BJ (cell line): Measurements from ENCODE around the gene CALHM1. TPM values are rescaled to one million over a fixed set of nuclear protein-coding genes. Genes with fewer than 3 reads are reported as not detected.

Experiments used
- CTCF ChIA-PET: fragments of 350-600 bp; formaldehyde crosslinking; extraction: SDS; loops from one replicate; lab custom pipeline; 2021; ENCODE audit warnings: antibody characterized with exemption, inconsistent platforms; lab: Yijun Ruan, JAX
- POLR2A ChIA-PET: fragments of 300-600 bp; sonication (Branson Sonifier 250); formaldehyde crosslinking; extraction: SDS; loops from one replicate; lab custom pipeline; 2021; ENCODE audit warnings: antibody characterized with exemption; lab: Charles Lee
- DNase-seq: peaks from one replicate; pipeline ENCODE4 v3.0.0-alpha.2; 2011; ENCODE audit warnings: low read depth
- H3K27me3 ChIP-seq: 2 replicates; pipeline ENCODE4 v1.6.0; 2011; ENCODE audit warnings: low read length; ENCODE audit not compliant: control insufficient read depth, insufficient read depth
- H3K36me3 ChIP-seq: 2 replicates; pipeline ENCODE4 v1.5.1; 2011; ENCODE audit warnings: low read length; ENCODE audit not compliant: control insufficient read depth, insufficient read depth
- H3K4me3 ChIP-seq: 2 replicates; pipeline ENCODE4 v1.5.1; 2011; ENCODE audit warnings: low read depth, mild to moderate bottlenecking, control low read depth, low read length
- polyA plus RNA-seq: library from polyadenylated mRNA; depleted of rRNA; stranded (reverse); fragments of >200 nt; gene quantifications from 2 replicates; pipeline ENCODE4 v1.2.3, GENCODE V29; 2011; rRNA removed
- TF ChIP-seq, protein P1 (sequence below): IDR thresholded peaks from 2 replicates; pipeline ENCODE4 v1.5.1; 2011; ENCODE audit warnings: low read depth, mild to moderate bottlenecking, control low read depth, inconsistent platforms, low read length, moderate library complexity; ENCODE audit not compliant: insufficient read depth

Gene CALHM1
- polyA plus RNA-seq, 1 experiment, result not detected

GRCh38 chr10:103413564-103413963 lies 45.1 kb downstream of the CALHM1 start:
- CTCF ChIA-PET, result interaction anchor here (8.6 kb wide), 1 partner anchor 71 kb away, joined by 93 read pairs; no protein-coding TSS in a partner anchor

More at GRCh38 chr10:103413564-103413963, 45.1 kb downstream of the CALHM1 start:
- no peak for DNase-seq
- peaks cover 33% of the 10 kb centered on the region for H3K36me3 ChIP-seq
- H3K27me3 ChIP-seq, result no peaks in the 10 kb centered on the region
- no peak overlapping the region for H3K4me3 ChIP-seq
- POLR2A ChIA-PET, result no interaction called here
- TF ChIP-seq, protein P1, sequence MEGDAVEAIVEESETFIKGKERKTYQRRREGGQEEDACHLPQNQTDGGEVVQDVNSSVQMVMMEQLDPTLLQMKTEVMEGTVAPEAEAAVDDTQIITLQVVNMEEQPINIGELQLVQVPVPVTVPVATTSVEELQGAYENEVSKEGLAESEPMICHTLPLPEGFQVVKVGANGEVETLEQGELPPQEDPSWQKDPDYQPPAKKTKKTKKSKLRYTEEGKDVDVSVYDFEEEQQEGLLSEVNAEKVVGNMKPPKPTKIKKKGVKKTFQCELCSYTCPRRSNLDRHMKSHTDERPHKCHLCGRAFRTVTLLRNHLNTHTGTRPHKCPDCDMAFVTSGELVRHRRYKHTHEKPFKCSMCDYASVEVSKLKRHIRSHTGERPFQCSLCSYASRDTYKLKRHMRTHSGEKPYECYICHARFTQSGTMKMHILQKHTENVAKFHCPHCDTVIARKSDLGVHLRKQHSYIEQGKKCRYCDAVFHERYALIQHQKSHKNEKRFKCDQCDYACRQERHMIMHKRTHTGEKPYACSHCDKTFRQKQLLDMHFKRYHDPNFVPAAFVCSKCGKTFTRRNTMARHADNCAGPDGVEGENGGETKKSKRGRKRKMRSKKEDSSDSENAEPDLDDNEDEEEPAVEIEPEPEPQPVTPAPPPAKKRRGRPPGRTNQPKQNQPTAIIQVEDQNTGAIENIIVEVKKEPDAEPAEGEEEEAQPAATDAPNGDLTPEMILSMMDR, result no peak

Other genes starting within 250 kb of the CALHM1 start
- gene RPEL1, start 213.0 kb downstream of the CALHM1 start, polyA plus RNA-seq, result 0.04 TPM in 1 of 2 replicates, not detected in the other
- gene INA, start 181.8 kb downstream of the CALHM1 start, polyA plus RNA-seq, result 8.5 and 9.4 TPM in 2 replicates
- gene PCGF6, start 107.8 kb downstream of the CALHM1 start, polyA plus RNA-seq, result 3.5 and 7.1 TPM in 2 replicates
- gene TAF5, start 90.9 kb downstream of the CALHM1 start, polyA plus RNA-seq, result 1.5 and 2.5 TPM in 2 replicates
- gene ATP5MK, start 62.4 kb downstream of the CALHM1 start, polyA plus RNA-seq, result 170 and 324 TPM in 2 replicates
- 15.1 and 17.0 TPM in 2 replicates for gene PDCD11, start 62.3 kb downstream of the CALHM1 start, polyA plus RNA-seq
- gene CALHM2, start 6.5 kb downstream of the CALHM1 start, polyA plus RNA-seq, result 46.0 and 80.1 TPM in 2 replicates
- gene CALHM3, start 20.3 kb upstream of the CALHM1 start, polyA plus RNA-seq, result 0.09 TPM in 1 of 2 replicates, not detected in the other
- 0.37 and 0.58 TPM in 2 replicates for gene NEURL1, start 34.8 kb upstream of the CALHM1 start, polyA plus RNA-seq